Measurements from ENCODE around the gene OIT3.

Gene OIT3

DNA sequence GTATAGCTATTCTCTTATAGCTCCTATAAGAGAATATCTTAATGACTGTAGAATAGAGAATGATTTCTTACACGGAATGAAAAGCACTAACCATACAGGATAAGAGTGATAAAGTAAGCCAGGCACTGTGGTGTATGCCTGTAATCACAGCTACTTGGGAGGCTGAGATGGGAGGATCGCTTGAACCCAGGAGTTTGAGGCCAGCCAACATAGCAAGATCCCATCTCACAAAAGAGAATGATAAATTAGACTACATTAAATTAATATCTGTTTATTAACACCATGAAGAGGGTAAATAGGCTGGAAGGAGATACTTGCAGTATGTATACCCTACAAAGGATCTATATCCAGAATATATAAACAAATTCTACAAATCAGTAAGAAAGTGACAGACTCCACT, 12.2 kb upstream of the OIT3 start:
- Histone ChIP-seq H3K9ac (ENCODE audit: low read length) (no peak overlapping the region), H4K20me1 (ENCODE audit: low read depth, low read length) (no peaks in the 10 kb centered on the region), H3K79me2 (ENCODE audit: insufficient read depth, low read length) (no peaks in the 10 kb centered on the region), H3K4me2 (ENCODE audit: low read depth, low read length, poor library complexity, severe bottlenecking) (no peak overlapping the region), H3K4me3 (ENCODE audit: insufficient read depth, low read length, poor library complexity, severe bottlenecking) (no peak overlapping the region), H2AFZ (ENCODE audit: low read depth, low read length, severe bottlenecking) (no peak overlapping the region), H3F3A (ENCODE audit: insufficient read depth) (no peaks in the 10 kb centered on the region), H3K27ac (ENCODE audit: low read depth, low read length) (no peak overlapping the region), H3K9me3 (ENCODE audit: insufficient read depth, low read length) (no peaks in the 10 kb centered on the region), H3K9me2 (replicated peaks; ENCODE audit: insufficient read depth, low read length) (no peaks in the 10 kb centered on the region), H3K36me3 (ENCODE audit: low read length) (peaks cover 3% of the 10 kb centered on the region; the same call in 1 of the 2 replicates), H3K27me3 (ENCODE audit: low read length) (no peaks in the 10 kb centered on the region)
- TF ChIP-seq, protein P1, sequence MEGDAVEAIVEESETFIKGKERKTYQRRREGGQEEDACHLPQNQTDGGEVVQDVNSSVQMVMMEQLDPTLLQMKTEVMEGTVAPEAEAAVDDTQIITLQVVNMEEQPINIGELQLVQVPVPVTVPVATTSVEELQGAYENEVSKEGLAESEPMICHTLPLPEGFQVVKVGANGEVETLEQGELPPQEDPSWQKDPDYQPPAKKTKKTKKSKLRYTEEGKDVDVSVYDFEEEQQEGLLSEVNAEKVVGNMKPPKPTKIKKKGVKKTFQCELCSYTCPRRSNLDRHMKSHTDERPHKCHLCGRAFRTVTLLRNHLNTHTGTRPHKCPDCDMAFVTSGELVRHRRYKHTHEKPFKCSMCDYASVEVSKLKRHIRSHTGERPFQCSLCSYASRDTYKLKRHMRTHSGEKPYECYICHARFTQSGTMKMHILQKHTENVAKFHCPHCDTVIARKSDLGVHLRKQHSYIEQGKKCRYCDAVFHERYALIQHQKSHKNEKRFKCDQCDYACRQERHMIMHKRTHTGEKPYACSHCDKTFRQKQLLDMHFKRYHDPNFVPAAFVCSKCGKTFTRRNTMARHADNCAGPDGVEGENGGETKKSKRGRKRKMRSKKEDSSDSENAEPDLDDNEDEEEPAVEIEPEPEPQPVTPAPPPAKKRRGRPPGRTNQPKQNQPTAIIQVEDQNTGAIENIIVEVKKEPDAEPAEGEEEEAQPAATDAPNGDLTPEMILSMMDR (IDR thresholded peaks at IDR 0.05; ENCODE audit: insufficient read depth, low read length, poor library complexity, severe bottlenecking) = no peak
- TF ChIP-seq EZH2phosphoT487 (conservative IDR thresholded peaks at IDR 0.05; ENCODE audit: low read length) = no peak

DNA sequence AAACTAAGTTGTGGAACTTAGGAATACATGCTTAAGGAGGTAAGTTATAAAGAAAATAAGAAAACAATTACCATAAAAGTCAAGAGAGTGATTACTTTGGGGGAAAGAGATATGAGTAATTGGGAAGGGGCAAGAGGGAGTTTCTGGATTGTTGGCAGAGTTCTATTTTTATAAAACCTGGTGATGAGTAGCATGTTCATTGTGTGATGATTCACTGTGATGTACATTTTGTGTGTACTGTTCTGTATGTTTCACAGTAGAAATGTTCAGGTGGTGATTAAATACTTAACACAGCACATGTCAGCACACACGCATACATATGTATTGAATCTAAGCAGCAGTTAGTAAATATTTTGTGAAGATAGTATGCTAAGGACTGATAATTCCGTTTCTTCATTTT, 9.7 kb upstream of the OIT3 start:
- Histone ChIP-seq H3K36me3 (ENCODE audit: low read length) (no peaks in the 10 kb centered on the region), H3K9ac (ENCODE audit: low read length) (no peak overlapping the region), H3K27ac (ENCODE audit: low read depth, low read length) (no peak overlapping the region), H3K9me3 (ENCODE audit: insufficient read depth, low read length) (no peaks in the 10 kb centered on the region), H3F3A (ENCODE audit: insufficient read depth) (no peaks in the 10 kb centered on the region), H3K4me3 (ENCODE audit: insufficient read depth, low read length, poor library complexity, severe bottlenecking) (no peak overlapping the region), H4K20me1 (ENCODE audit: low read depth, low read length) (no peaks in the 10 kb centered on the region), H2AFZ (ENCODE audit: low read depth, low read length, severe bottlenecking) (no peak overlapping the region), H3K27me3 (ENCODE audit: low read length) (no peaks in the 10 kb centered on the region), H3K79me2 (ENCODE audit: insufficient read depth, low read length) (no peaks in the 10 kb centered on the region), H3K4me2 (ENCODE audit: low read depth, low read length, poor library complexity, severe bottlenecking) (no peak overlapping the region), H3K9me2 (replicated peaks; ENCODE audit: insufficient read depth, low read length) (no peaks in the 10 kb centered on the region)
- TF ChIP-seq, protein P1 (IDR thresholded peaks at IDR 0.05; ENCODE audit: insufficient read depth, low read length, poor library complexity, severe bottlenecking) = no peak
- TF ChIP-seq EZH2phosphoT487 (conservative IDR thresholded peaks at IDR 0.05; ENCODE audit: low read length) = no peak

DNA sequence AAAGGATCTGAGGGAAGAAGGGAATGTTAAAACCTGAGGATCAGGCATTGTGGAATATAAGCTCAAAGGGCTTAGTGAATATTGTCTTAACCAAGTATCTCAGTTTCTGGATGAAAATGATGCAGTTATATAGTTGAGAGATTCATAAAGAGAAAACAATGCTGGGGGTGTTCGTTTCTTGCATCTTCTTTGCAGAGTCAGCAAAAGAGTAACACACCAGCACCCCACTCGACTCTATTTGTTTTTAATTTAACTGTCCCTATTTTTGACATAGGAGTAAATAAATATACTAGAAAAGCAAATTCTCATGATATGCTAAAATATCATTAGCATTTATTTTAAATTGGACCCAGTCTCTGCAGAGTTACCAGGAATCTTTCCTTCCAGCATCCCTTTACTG, 7.6 kb upstream of the OIT3 start:
- no peaks in the 10 kb centered on the region for H3K9me3 ChIP-seq (ENCODE audit: insufficient read depth, low read length)

More for the DNA sequence above, 7.6 kb upstream of the OIT3 start:
- TF ChIP-seq, protein P1 (IDR thresholded peaks at IDR 0.05; ENCODE audit: insufficient read depth, low read length, poor library complexity, severe bottlenecking) = no peak
- TF ChIP-seq EZH2phosphoT487 (conservative IDR thresholded peaks at IDR 0.05; ENCODE audit: low read length) = no peak
- no peak overlapping the region for H3K27ac ChIP-seq (ENCODE audit: low read depth, low read length)
- no peaks in the 10 kb centered on the region for H3K79me2 ChIP-seq (ENCODE audit: insufficient read depth, low read length)
- no peaks in the 10 kb centered on the region for H3K36me3 ChIP-seq (ENCODE audit: low read length)
- no peak overlapping the region for H3K4me3 ChIP-seq (ENCODE audit: insufficient read depth, low read length, poor library complexity, severe bottlenecking)
- no peak overlapping the region for H2AFZ ChIP-seq (ENCODE audit: low read depth, low read length, severe bottlenecking)
- H3K9me2 ChIP-seq (replicated peaks; ENCODE audit: insufficient read depth, low read length) = no peaks in the 10 kb centered on the region
- no peak overlapping the region for H3K4me2 ChIP-seq (ENCODE audit: low read depth, low read length, poor library complexity, severe bottlenecking)
- H3K27me3 ChIP-seq (ENCODE audit: low read length) = no peaks in the 10 kb centered on the region
- no peak overlapping the region for H3K9ac ChIP-seq (ENCODE audit: low read length)
- H3F3A ChIP-seq (ENCODE audit: insufficient read depth) = no peaks in the 10 kb centered on the region
- H4K20me1 ChIP-seq (ENCODE audit: low read depth, low read length) = no peaks in the 10 kb centered on the region
